HG03378 (cell line): ENCODE data around the gene PVALB.

Experiments
- ATAC-seq: cut with Tn5 transposase; IDR thresholded peaks from one replicate; pipeline ENCODE4 v1.9.1; 2021; ENCODE audit warnings: mild to moderate bottlenecking, moderate library complexity; ENCODE audit not compliant: unreplicated experiment

The PVALB gene

GRCh38 chr22:36814801-36815200 lies 2.0 kb downstream of the PVALB start:
- ATAC-seq: no peak

- ATAC-seq: no peak
These were observed 5.6 kb downstream of the PVALB start for GRCh38 chr22:36811094-36811800.

- ATAC-seq: no peak
These were observed 7.5 kb downstream of the PVALB start for GRCh38 chr22:36809351-36809750.

DNA sequence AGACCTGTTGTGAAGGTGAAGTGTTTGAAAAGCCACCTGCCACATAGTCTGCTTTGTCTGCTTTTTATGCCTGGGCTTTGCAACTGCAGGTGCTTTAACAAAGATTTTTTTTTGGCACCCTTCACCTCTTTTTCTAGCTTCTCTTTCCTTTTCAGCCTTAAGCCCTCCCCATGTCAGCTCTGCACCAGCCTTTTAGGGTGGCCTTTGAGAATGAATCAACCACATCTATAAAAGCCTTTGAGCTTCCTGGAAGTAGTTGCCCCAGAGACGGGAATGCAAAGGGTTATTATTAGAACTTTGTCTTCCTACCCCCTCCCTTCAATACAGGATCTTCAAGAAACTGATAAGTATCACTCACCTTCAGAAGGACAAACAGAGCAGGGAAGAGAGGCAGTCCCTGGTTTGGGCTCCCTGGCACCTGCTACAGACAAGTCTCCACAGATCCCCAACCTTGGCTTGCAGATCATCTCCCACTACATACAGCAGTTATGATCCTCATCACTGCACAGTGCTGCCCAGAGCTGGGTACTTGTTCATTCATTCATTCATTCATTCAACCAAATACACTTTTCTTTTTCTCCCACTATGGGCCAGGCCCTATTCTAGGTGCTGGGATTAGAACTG lies 8.0 kb downstream of the PVALB start:
- no peak for ATAC-seq

GRCh38 chr22:36807627-36808026 lies 9.2 kb downstream of the PVALB start:
- no peak for ATAC-seq

DNA sequence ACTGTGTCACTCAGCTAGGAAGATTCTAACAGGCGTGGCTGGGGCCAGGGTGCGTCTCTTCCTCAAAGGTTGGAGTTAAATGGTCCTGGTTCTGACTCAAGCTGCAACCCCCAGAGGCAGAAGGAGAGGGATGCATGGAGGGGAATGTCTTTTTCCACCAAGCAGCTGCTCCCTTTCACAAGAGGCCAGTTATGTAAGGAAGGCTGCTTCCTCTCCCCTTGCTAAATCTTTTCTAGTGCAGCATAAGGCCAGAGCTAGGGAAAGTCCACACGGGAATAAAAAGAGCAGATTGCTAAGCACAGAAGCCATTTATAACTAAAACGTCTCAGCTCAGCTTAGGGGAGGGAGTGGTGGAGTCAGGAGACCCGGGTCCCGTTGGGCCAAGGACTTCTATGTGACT lies 10.0 kb downstream of the PVALB start:
- ATAC-seq: no peak

GRCh38 chr22:36803358-36803757 lies 13.5 kb downstream of the PVALB start:
- ATAC-seq: no peak

DNA sequence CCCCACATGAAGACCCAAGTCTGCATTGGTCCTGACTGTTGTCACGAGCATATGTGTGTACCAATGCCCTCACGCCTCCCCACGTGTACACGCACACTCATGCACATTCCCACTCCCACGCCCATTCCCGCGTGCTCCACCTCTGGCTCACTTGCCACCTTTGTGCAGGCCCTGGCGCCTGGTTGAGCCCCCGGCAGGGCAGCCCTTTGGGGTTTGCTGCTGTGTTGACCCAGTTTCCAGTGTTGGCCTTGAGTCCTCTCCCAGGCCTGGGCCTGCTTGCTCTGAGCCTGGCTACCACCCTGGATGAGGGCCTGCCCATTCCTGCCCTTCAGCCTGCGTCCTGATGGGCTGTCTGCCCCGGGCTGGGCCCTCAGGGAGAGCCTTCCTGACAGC lies 18.2 kb downstream of the PVALB start:
- no peak for ATAC-seq

- ATAC-seq: no peak
These were observed 18.7 kb downstream of the PVALB start for GRCh38 chr22:36797911-36798673.

GRCh38 chr22:36797374-36797773 lies 19.5 kb downstream of the PVALB start:
- ATAC-seq: no peak

DNA sequence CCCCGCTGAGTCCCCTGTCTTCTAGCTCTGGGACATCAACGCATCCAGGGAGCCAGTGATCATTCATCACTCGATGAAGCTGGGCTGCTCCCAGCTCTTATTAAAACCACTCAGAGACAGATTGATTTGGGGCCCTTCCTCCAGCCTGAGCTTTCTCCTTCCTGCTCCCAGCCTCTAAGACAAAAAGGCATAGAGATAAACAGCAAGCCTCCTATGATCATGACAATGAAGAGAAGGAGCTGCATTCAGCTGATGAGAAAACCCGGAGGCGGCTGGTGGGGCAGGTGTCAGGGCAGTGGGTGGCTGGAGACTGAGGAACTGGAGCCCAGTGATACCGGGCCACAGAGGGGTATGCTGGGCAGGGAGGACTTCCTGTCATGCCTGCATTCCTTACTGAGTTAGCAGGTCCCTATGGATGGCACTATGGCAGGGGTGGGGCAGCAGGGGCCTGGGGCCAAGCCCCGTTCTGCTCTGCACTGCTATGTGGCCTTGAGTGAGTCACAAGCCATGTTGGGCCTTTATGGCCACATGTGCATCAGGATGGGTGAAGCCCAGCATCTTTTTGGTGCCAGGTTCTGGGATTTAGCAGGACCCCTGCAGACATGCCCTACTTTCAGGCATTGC lies 20.2 kb downstream of the PVALB start:
- ATAC-seq: no peak

DNA sequence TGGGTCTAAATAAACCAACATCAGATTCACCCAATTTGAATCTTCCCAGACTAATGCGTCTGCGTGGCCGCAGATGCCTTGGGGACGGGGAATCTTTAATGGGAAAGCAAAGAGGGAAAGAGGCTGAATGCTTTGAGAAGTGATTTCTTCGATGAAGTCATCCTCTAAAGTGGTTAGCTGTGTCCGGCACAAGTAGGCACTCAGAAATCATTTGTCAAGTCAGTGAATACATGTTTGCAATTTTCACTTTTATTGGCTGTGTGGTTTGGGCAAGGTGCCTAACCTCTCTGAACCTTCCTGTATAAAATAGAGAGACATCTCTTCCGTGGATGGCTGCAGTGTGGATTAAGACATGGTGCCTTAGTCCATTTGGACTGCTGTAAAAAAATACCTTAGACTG lies 21.2 kb downstream of the PVALB start:
- no peak for ATAC-seq

DNA sequence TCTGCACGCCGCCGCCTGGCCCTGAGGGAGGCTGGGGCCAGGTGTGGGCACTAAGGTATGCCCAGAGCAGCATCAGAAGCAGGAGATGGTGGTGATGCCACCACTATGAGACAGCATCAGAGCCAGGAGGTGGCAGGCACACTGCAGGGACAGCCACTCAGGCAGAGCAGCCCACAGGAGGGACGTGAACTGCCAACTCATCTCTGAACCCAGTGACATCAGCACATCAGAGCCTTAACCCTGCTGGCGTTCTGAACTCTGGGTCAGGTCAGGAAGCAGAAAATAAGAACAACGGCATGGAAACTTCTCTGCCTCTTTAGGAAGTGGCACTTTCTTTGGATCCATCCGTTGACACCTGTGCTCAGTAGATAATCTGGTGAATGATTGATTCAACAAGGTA lies 26.2 kb downstream of the PVALB start:
- no peak for ATAC-seq

- no peak for ATAC-seq
These were observed 29.4 kb downstream of the PVALB start for GRCh38 chr22:36787204-36787988.

DNA sequence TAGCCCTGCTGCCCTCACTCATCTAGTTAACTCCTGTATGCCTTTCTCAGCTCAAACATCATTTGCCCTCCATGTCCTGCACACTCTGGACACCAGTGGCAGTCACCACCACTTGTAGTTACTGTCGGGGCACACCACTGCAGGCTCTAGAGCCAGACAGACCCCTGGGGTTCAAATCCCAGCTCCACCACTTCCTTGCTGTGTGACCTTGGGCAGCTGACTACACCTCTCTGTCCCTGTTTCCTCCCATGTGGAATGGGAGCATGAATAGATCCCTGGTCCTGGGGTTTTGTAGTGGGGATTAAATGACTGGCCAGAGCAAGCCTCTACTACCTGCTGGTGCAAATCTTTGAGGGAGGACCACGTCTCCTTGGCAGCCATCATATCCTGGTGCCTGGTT lies 33.1 kb downstream of the PVALB start:
- no peak for ATAC-seq

DNA sequence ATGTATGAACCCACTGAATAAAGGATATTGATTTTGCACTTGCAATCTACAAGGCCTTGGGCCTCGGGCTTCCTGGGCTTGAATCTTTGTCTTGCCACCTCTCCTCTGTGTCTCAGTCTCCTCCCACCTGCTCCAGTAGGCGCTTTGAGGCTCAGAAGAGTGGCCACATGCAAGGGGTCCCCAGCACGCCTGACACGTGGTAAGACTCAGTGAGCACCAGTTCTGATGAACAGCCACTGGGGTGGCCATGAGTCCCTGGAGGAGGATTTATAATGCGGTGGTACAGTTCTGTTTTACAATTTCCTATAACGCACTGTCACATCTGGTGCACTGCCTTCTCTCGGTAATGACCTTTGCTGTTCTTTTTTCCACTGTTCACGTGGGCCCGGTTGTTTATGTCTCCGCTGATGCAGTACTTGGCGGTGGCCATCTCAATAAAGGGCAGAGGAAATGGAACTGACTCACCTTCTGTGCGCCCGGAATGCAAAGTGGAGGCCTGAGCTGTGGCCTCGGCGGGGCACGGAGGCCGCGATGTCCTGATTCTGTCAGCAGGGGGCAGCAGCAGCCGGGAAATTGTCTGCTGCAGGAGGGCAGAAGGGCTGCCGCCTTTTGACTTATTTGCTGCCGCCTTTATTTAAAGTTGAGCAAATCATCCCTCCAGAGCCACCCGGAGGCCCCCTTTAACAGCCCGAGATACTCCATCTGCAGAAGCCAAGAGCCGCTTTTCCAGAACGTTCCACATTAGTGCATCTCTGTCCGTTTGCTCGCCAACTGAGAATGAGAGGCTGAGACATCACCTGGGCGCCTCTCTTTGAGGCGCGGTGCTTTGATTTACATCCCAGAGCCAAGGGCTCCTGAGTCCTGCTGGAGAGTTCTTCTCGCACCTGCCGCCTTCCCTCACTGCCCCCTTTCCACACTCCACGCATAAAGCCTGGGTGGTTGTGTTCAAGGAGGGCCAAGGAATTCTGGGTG lies 34.9 kb downstream of the PVALB start:
- peak; percentile 52 for ATAC-seq

DNA sequence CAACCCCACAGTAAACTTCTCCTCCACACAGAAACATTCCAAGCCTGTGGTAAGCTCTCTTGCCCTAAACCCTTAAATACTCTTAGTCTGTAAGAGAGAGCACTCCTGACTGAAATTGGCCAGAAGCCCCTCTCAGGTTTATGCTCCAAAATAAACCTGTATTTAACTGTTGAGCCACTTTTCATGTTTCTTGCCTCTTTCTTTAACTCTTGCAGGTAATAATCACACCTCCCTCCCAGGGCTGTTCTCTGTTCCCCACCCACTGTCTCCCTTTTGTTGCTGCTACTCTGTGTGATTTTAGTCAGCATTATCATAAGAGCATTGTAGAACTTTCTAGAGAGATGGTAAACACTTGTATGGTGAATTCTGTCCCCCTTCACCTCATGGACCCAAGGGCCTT lies 38.8 kb downstream of the PVALB start:
- ATAC-seq: no peak

GRCh38 chr22:36776722-36777121 lies 40.1 kb downstream of the PVALB start:
- no peak for ATAC-seq

- peak; percentile 86 for ATAC-seq
These were observed 40.7 kb downstream of the PVALB start, which contains the start of gene IFT27 for GRCh38 chr22:36775964-36776669. Gene IFT27, minus strand, starts transcription at chr22:36776119. Its CDS starts 412 bp downstream, at chr22:36775707.
